T1000 (cell line): Measurements from ENCODE around the gene HOXA13.

ENCODE experiments used
- DNase-seq: peaks from one replicate; lab custom pipeline; 2025; ENCODE audit warnings: mixed read lengths; lab: John Stamatoyannopoulos, UW

The HOXA13 gene

DNA sequence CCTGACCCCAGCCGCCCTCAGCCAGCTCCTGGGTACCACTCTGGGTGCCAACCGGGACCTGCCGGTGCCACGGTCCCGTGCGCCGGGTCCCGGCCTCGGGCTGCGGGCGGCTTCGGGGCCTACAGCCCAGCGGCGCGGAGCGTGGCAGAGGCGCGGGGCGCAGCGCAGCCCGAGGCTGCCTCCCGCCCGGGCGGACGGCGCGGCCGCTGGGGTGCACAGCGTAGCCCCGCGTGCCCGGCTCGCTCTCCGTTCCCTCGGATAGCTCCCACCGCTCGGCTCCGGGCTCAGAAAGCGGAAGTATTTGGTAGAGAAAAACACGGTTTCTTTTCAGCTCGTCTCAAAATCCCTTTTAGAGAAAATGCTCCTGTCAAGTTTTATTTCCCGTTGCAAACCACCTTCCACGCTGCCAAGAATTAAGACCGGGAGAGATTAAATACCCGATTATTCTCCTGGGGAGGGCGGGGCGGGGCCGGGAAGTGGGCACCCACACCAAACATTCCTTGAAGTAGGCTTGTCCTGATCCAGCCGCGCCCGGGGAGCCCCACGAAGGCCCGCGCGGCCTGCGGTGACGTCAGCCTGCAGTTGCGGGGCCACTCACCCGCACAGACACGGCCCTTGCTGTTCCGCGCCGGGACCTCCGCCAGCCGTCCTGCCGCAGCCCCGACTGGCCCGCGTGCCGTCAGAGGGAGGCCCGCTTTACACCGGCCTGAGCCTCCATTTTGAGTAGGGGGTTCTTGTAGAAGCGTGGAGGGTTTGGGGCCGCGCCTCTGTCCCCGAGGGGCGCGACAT, 7.2 kb downstream of the HOXA13 start:
- DNase-seq, result no peak

DNA sequence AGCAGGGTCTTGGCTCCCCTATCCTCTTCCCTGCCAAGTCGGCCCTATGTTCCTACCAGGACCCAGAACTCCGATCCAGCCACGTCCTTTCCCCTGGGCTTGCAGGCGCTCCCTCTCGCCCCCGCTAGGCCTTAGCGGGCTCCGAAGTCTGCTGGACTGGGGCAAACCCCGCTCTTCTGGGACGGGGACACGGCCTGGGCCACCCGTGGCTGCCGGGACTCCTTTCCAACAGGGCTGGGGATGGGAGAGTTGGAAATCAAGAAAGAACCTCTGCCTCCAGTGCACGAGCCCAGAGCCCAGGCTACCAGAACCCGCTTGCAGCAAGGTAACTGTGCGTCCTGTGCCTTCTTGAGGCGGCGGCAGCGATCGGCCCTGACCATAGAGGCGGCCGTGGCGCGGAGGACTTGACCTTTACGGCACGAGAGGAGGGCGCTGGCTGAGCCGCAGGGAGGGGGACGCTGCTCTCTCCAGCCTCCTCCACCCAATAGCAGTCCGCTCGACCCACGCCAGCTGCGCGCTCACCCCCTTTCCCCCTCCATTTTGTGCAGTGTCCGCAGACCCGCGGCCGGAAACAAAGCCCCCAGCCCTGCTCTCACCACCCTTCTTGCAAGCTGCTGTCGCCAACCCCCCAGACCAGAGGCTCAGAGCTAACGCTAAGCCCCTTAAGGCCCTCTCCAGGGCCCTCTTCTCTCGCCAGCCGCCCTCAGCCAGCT, 7.9 kb downstream of the HOXA13 start:
- DNase-seq, result no peak

DNA sequence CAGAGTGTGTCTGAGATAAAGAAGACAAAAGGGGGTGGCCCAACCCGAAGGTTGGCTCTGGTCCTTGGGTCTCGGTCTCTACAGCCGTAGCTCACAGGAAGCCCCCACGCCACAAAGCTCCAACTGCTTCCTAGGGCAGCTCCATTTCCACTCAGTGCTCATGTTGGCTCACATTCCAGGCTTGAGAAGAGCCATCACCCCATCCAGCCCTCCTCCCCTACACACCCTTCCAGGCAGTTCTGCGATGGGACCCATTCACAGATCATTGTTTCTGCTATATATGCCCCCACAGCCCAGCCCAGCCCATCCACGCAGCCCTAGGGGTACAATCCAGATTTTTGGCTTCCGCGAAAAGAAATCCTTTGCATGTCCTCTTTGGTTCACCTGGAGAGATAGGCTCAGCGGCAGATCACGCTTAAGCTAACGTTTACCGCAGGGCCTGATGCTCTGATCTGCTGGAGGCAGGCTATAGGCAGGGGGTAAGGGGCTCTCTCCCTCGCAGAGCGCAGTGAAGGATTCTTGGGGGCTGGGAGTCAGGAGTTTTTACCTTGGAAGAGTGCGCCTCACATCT, 8.6 kb downstream of the HOXA13 start:
- DNase-seq, result no peak

DNA sequence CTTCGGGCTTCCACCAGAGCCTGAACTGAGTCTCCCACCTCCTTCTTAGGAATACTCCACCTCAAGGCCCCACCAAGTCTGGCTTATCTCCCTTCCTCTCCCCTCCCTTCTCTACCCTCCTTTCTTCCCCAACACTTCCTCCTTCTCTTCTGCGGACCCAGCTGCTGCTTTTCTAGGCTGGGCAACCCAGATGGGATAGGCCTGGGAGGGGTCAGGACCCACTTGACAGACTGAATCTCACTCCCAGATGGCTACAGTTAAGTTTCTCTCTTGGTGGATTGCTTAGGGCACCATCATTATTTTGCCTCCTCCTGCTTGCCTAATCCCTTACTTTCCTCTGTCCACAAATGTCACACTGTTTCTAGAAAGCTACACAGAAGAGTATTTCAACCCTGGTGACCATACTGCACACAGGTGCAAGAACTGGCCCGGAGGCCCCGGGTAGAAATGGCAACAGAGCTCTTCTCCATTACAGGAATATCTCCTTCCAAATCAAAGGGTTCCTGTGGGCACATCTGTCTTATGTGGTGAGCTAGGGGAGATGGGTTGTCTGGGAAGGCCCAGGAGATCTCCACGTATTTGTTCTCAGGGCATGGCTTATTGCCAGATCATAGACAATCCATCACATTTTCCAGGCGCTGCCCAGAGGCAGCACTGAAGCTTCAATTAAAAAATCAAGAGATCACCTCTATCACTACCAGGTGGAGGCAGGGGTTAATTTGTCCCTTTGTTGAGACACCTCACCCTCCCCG, 9.7 kb downstream of the HOXA13 start:
- DNase-seq, result no peak

DNA sequence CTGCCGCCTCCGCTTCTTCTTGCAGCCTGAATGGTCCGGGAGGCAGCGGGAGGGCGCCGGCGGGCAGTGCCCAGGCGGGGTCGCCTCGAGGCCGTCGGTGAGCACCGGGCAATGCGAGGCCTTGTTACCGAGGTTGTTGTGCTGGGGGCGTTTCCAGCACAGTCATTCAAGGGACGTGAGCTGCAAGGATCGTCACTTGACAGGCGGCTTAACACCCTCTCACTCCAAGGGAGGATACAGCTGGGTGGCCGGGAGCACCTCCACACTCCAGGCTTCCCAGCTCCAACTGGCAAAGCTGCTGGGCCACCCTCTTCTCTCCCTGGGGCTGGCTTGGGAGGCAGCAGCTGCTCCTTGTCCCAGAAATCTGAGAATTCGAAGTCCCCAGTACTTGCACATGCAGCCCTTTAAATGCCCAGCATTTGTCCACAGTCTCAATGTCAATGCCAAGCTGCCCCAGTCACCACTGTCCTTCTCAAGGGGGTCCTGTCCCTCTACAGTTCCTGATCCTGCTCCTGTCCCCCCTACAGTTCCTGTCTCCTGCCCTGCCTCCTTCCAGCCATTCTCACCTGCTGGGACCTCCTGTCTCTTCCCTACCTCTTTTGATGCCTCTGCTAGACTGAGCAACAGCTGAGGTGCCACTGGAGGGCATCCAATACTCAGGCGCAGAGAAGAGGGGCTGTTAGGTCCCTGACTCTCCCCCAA, 10.4 kb downstream of the HOXA13 start:
- no peak for DNase-seq

DNA sequence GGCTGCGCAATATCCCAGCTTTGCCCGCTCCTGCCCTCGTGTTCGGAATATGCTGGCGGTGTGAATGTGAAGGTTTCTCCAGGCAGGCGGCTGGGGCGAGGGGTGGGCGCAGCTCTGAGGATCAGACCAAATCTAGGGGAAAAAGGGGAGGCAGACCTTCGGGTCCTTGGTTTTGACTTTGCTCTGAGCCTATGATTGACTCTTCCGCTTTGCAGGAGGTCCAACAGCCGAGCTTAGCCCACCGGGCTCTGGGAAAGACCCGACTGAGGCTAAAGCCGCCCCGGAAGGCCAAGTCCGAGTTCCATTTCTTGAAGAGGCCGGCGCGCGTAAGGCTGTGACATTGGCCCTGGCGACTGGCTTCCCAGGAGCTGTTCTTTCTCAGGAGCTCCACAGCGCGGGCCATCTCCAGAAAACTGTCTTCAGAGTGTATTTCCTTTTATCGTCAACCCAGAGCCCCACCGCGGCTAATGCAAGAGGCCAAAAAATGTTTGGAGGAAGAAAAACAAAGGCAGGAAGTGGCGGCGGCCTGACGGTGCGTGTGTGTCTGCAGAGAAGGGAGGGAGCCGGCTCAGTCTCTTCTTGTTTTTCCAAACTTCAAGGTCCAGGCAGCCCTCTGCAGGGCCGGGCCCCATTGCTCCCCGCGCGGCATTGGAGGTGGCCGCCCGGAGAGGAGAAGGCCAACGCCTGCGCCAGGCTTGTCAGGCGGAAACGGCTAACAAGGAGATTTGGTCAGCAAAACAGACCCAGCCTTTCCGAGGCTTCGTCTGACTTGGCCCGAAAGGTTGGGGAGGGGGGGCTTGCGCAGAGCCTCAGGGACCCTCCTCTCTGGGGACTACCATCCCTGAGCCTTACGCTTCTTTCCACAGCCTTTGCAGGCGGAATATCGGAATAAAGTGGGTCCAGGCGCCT, 11.3 kb downstream of the HOXA13 start:
- DNase-seq, result no peak

DNA sequence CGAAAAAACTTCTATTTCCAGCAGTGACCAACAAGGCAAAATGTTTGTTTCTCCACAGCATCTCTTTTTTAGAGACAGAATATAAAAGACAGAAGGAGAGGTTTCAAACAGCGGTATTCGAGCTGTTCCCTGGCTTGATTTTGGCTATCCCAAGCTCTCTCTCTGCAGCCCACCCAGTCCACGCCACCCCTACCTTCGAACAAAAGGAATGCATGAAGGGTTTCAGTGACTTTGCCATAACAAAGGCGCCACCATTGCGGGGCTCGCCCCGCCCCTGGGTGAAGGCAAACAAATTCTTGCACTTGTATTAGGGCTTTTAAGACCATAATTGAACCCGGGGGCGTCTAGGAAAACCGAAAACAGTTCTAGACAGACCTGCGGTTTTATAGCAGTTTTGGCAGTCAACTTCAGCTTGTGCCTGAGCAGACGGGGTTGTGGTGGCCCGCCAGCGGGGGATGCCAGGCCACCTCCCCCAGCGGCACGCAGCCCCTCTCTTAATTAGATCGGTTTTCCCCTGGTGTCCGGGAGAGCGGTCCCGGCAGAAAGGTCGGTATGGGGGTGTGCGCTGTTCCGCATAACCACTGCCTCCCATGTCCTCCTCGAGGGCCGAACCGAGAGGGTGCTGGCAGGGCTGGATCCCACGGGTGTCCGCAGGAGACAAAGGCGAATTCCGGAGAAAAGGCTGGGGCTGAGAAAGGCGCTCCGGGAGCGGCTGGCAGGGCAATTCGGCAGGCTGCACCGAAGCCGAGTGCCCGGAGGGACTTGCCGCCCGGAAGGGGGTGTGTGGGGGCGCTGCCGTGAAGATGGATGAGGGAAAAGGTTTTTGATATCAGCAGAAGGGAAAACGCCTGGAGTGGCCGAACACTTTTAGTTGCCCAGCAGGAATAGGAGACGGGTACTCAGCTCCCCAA, 12.2 kb downstream of the HOXA13 start:
- DNase-seq, result no peak

- no peak for DNase-seq
Measured at GRCh38 chr7:27186668-27187474, 13.0 kb downstream of the HOXA13 start.

- DNase-seq, result no peak
Measured at GRCh38 chr7:27185854-27186667, 13.8 kb downstream of the HOXA13 start.

- DNase-seq, result no peak
Measured at GRCh38 chr7:27185013-27185853, 14.7 kb downstream of the HOXA13 start, which contains the start of gene HOXA11. Gene HOXA11, minus strand, starts transcription at chr7:27185232. Its CDS starts 88 bp downstream, at chr7:27185144.

- DNase-seq, result no peak
Measured at GRCh38 chr7:27184337-27185012, 15.4 kb downstream of the HOXA13 start.

GRCh38 chr7:27183682-27184336, 16.1 kb downstream of the HOXA13 start:
- DNase-seq, result no peak

GRCh38 chr7:27182861-27183681, 16.8 kb downstream of the HOXA13 start:
- DNase-seq, result no peak

DNA sequence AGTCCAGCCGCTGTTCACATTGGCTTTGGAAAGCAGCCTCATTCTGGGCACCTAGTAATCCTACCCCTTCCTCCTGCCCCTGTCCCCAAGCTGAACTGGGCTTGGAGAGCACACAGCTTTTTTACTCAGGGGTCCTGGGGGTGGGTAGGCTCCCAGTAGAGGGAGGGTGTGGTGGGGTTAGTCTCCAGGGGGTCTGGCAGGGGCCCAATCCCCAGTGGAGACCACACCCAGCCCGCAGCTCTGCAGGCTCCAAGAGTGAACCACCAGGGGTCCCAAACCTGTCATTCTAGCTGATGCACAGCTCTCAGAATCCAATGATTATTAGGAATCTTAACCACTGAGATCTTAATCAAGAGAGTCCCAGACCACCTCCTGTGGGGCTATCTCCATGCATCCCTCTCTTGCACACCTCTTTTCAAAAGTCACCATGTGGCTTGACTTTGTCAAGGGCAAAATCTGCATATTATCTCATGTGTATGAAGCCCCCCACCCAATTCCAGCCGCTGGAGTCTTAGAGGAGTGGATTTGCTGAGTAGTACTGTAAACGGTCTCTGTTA, 17.5 kb downstream of the HOXA13 start:
- no peak for DNase-seq
